ENCODE data around the gene PIBF1. TPM values are rescaled to one million over a fixed set of nuclear protein-coding genes. Genes with fewer than 3 reads are reported as not detected.

PIBF1 gene, protein sequence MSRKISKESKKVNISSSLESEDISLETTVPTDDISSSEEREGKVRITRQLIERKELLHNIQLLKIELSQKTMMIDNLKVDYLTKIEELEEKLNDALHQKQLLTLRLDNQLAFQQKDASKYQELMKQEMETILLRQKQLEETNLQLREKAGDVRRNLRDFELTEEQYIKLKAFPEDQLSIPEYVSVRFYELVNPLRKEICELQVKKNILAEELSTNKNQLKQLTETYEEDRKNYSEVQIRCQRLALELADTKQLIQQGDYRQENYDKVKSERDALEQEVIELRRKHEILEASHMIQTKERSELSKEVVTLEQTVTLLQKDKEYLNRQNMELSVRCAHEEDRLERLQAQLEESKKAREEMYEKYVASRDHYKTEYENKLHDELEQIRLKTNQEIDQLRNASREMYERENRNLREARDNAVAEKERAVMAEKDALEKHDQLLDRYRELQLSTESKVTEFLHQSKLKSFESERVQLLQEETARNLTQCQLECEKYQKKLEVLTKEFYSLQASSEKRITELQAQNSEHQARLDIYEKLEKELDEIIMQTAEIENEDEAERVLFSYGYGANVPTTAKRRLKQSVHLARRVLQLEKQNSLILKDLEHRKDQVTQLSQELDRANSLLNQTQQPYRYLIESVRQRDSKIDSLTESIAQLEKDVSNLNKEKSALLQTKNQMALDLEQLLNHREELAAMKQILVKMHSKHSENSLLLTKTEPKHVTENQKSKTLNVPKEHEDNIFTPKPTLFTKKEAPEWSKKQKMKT
- total RNA-seq (2022; extraction: Qiagen RNA extraction) = 3.6 to 6.0 TPM (median 4.0 TPM) in 5 replicates

DNA sequence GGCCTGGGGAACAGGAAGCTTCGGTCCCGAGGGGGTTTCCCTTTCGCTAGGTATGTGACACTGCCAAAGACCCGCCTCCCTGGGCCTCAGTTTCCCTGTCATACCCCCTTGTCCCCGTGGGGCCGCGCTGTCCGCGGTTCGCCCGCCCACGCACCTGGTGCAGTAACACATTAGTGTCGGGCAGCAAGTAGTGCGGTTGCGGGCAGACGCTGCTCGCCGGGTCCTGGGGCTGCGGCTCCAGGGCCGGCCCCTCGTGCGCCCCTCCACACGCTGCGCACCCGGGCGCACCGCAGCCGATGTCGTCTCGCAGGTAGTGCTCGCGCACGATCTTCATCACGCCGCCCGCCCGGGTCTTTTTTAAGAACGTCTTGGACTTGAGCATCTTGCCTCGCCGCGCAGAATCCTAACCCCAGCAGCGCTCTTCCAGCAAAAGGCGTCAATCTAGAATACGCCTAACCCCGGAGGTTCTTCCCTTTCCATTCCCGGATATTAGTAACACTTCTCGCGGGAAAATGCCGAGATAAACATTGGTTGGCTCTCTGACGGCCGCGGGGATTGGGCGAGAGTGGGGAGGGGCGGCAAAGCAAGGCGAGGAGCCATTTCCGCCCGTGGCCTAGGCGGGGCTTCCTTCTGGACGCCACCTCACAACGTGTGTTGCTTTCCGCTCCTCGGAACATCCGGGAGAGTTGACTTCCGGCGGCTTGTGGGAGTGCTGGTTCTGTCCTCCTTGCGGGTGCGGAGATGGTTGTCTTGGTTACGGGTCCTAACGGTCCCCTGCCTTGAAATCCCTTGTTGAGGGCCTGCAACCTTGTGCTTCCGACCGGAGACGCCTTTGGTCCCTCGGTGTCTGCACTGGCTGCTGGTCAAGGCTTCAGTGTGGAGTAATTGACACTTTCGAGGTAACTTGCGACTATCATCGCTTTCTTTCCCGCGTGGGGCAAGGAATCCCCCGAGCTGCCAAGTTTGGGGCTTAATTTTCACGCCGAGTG lies at the start of gene PIBF1, which contains the start of gene DIS3:
TSS of gene PIBF1 (plus strand) at position 683 of the 989 bp plus-strand sequence. CDS start 1,337 bp downstream, outside the sequence.
TSS of gene DIS3 (minus strand) at position 450 of the 989 bp plus-strand sequence. CDS start at position 382, 68 bp downstream.

GRCh38 chr13:73058736-73059459 lies 277.0 kb downstream of the PIBF1 start, which contains the start of gene KLF5:
KLF5 (plus strand) TSS chr13:73059005; CDS start chr13:73059328, 323 bp downstream.

Other genes with a start within 250 kb of the PIBF1 start
- gene MZT1, start 54.5 kb upstream of the PIBF1 start, total RNA-seq (2022; extraction: Qiagen RNA extraction) = 9.6 to 12.9 TPM (median 11.3 TPM) in 5 replicates
- gene BORA, start 54.2 kb upstream of the PIBF1 start, total RNA-seq (2022; extraction: Qiagen RNA extraction) = 6.6 to 9.4 TPM (median 7.2 TPM) in 5 replicates
- 15.4 to 21.1 TPM (median 17.3 TPM) in 5 replicates for gene DIS3, start 233 bp upstream of the PIBF1 start, total RNA-seq (2022; extraction: Qiagen RNA extraction)